ENCODE results near the gene KCNH8. TPM values are rescaled to one million over a fixed set of nuclear protein-coding genes. Genes with fewer than 3 reads are reported as not detected.

Gene KCNH8
- total RNA-seq, 1 experiment from 2014 or later: not detected

- ChIA-PET CTCF (no interaction called here), POLR2A (no interaction called here)
- TF ChIP-seq REST (IDR thresholded peaks at IDR 0.05; ENCODE audit: insufficient read depth in 1 of 2, low read depth in 2 of 2, low read length in 1 of 2): no peak
- TF ChIP-seq POLR2AphosphoS5 (IDR thresholded peaks at IDR 0.05; ENCODE audit: low read depth, low read length): no peak
- TF ChIP-seq TCF7L2 (IDR thresholded peaks at IDR 0.05; ENCODE audit: low read depth, low read length): no peak
- TF ChIP-seq SIN3A (IDR thresholded peaks at IDR 0.05; ENCODE audit: borderline replicate concordance, insufficient read depth, low read depth, low read length): no peak
- no peak for TF ChIP-seq CTCF (IDR thresholded peaks at IDR 0.05)
- no peaks in the 10 kb centered on the region for H3K9me3 ChIP-seq (ENCODE audit: control insufficient read depth, insufficient read depth, low read depth, low read length)
- no peaks in the 10 kb centered on the region for H3K36me3 ChIP-seq (ENCODE audit: control insufficient read depth, insufficient read depth, low read length)
- in situ Hi-C loops (cut with HindIII; ENCODE audit: low pct_unique_long_range_greater_than_20kb, low sequenced_read_pairs) (no loop called here), intact Hi-C loops (cut with micrococcal nuclease; ENCODE audit: unreplicated experiment) (no loop called here)
- ATAC-seq: no peak
- H3K4me3 ChIP-seq (ENCODE audit: low read depth in 2 of 2, low read length in 2 of 2): no peak overlapping the region
- H3K27ac ChIP-seq (ENCODE audit: low read length): no peak overlapping the region
- DNase-seq (ENCODE audit: low read depth, low spot score): no peak
- BruUV-seq (replicated peaks): no TSS peak
- no peaks in the 10 kb centered on the region for H3K27me3 ChIP-seq (ENCODE audit: control insufficient read depth, insufficient read depth, low read length)
- H3K4me1 ChIP-seq (ENCODE audit: control insufficient read depth, insufficient read depth, low read length): no peaks in the 10 kb centered on the region
Observed at GRCh38 chr3:19215427-19215826, 67.1 kb downstream of the KCNH8 start.

- CTCF ChIA-PET: no interaction called here
- intact Hi-C loops (cut with micrococcal nuclease; ENCODE audit: unreplicated experiment) (no loop called here), in situ Hi-C loops (cut with HindIII; ENCODE audit: low pct_unique_long_range_greater_than_20kb, low sequenced_read_pairs) (no loop called here)
- POLR2A ChIA-PET: no interaction called here
- Histone ChIP-seq H3K9me3 (ENCODE audit: control insufficient read depth, insufficient read depth, low read depth, low read length) (no peaks in the 10 kb centered on the region), H3K4me1 (ENCODE audit: control insufficient read depth, insufficient read depth, low read length) (no peaks in the 10 kb centered on the region), H3K36me3 (ENCODE audit: control insufficient read depth, insufficient read depth, low read length) (no peaks in the 10 kb centered on the region), H3K4me3 (ENCODE audit: low read depth in 2 of 2, low read length in 2 of 2) (no peak overlapping the region), H3K27ac (ENCODE audit: low read length) (no peak overlapping the region), H3K27me3 (ENCODE audit: control insufficient read depth, insufficient read depth, low read length) (no peaks in the 10 kb centered on the region)
- ATAC-seq (no peak), DNase-seq (ENCODE audit: low read depth, low spot score) (no peak)
- no peak for TF ChIP-seq CTCF (IDR thresholded peaks at IDR 0.05)
- no peak for TF ChIP-seq POLR2AphosphoS5 (IDR thresholded peaks at IDR 0.05; ENCODE audit: low read depth, low read length)
- TF ChIP-seq TCF7L2 (IDR thresholded peaks at IDR 0.05; ENCODE audit: low read depth, low read length): no peak
- TF ChIP-seq REST (IDR thresholded peaks at IDR 0.05; ENCODE audit: insufficient read depth in 1 of 2, low read depth in 2 of 2, low read length in 1 of 2): no peak
- BruUV-seq (replicated peaks): no TSS peak
Observed at GRCh38 chr3:19216669-19217337, 68.5 kb downstream of the KCNH8 start.

All from Panc1 (cell line).